ENCODE results near the gene COL5A2.

COL5A2 gene

GRCh38 chr2:189056200-189057106 lies 123.1 kb downstream of the COL5A2 start:
- no peaks in the 10 kb centered on the region for H3K36me3 ChIP-seq (ENCODE audit: low read depth)
- H3K27ac ChIP-seq (ENCODE audit: poor library complexity, severe bottlenecking), result no peak overlapping the region
- DNase-seq (ENCODE audit: low spot score), result no peak
- H3K9me3 ChIP-seq (ENCODE audit: severe bottlenecking), result no peaks in the 10 kb centered on the region
- no peak for TF ChIP-seq CTCF (IDR thresholded peaks at IDR 0.05; ENCODE audit: poor library complexity, severe bottlenecking)
- no peaks in the 10 kb centered on the region for H3K27me3 ChIP-seq (ENCODE audit: insufficient read depth, poor library complexity, severe bottlenecking)
- H3K4me3 ChIP-seq (ENCODE audit: severe bottlenecking), result no peak overlapping the region
- no peak for ATAC-seq (ENCODE audit: low read depth)
- H3K4me1 ChIP-seq (ENCODE audit: insufficient read depth, poor library complexity, severe bottlenecking), result no peaks in the 10 kb centered on the region

GRCh38 chr2:189050165-189050712 lies 129.3 kb downstream of the COL5A2 start:
- ATAC-seq (ENCODE audit: low read depth), result no peak
- Histone ChIP-seq H3K9me3 (ENCODE audit: severe bottlenecking) (no peaks in the 10 kb centered on the region), H3K4me3 (ENCODE audit: severe bottlenecking) (no peak overlapping the region), H3K4me1 (ENCODE audit: insufficient read depth, poor library complexity, severe bottlenecking) (no peaks in the 10 kb centered on the region), H3K27me3 (ENCODE audit: insufficient read depth, poor library complexity, severe bottlenecking) (no peaks in the 10 kb centered on the region), H3K36me3 (ENCODE audit: low read depth) (no peaks in the 10 kb centered on the region), H3K27ac (ENCODE audit: poor library complexity, severe bottlenecking) (no peak overlapping the region)
- DNase-seq (ENCODE audit: low spot score), result no peak
- no peak for TF ChIP-seq CTCF (IDR thresholded peaks at IDR 0.05; ENCODE audit: poor library complexity, severe bottlenecking)

GRCh38 chr2:189049709-189050164 lies 129.8 kb downstream of the COL5A2 start:
- Histone ChIP-seq H3K4me3 (ENCODE audit: severe bottlenecking) (no peak overlapping the region), H3K27me3 (ENCODE audit: insufficient read depth, poor library complexity, severe bottlenecking) (no peaks in the 10 kb centered on the region), H3K27ac (ENCODE audit: poor library complexity, severe bottlenecking) (no peak overlapping the region), H3K36me3 (ENCODE audit: low read depth) (no peaks in the 10 kb centered on the region), H3K9me3 (ENCODE audit: severe bottlenecking) (no peaks in the 10 kb centered on the region), H3K4me1 (ENCODE audit: insufficient read depth, poor library complexity, severe bottlenecking) (no peaks in the 10 kb centered on the region)
- DNase-seq (ENCODE audit: low spot score) (no peak), ATAC-seq (ENCODE audit: low read depth) (no peak)
- no peak for TF ChIP-seq CTCF (IDR thresholded peaks at IDR 0.05; ENCODE audit: poor library complexity, severe bottlenecking)

GRCh38 chr2:189048189-189048588 lies 131.4 kb downstream of the COL5A2 start:
- Histone ChIP-seq H3K4me3 (ENCODE audit: severe bottlenecking) (no peak overlapping the region), H3K27ac (ENCODE audit: poor library complexity, severe bottlenecking) (no peak overlapping the region), H3K27me3 (ENCODE audit: insufficient read depth, poor library complexity, severe bottlenecking) (no peaks in the 10 kb centered on the region), H3K4me1 (ENCODE audit: insufficient read depth, poor library complexity, severe bottlenecking) (no peaks in the 10 kb centered on the region), H3K9me3 (ENCODE audit: severe bottlenecking) (no peaks in the 10 kb centered on the region), H3K36me3 (ENCODE audit: low read depth) (no peaks in the 10 kb centered on the region)
- no peak for DNase-seq (ENCODE audit: low spot score)
- TF ChIP-seq CTCF (IDR thresholded peaks at IDR 0.05; ENCODE audit: poor library complexity, severe bottlenecking), result no peak
- no peak for ATAC-seq (ENCODE audit: low read depth)

Measured in RWPE2 (cell line).